Osteoblast (primary cell): ENCODE results near the gene ROBO2. TPM values are rescaled to one million over a fixed set of nuclear protein-coding genes. Genes with fewer than 3 reads are reported as not detected.

Source experiments
- DNase-seq: peaks from one replicate; pipeline ENCODE4 v3.0.0; 2011; ENCODE audit warnings: low spot score, mixed read lengths; ENCODE audit not compliant: insufficient read length; ENCODE audit errors: missing footprints
- H2AFZ ChIP-seq: 2 replicates; pipeline ENCODE4 v1.6.0; 2011; ENCODE audit warnings: mild to moderate bottlenecking, low read length
- H3K27ac ChIP-seq: 2 replicates; pipeline ENCODE4 v1.5.1; 2011; ENCODE audit warnings: mild to moderate bottlenecking, low read depth, low read length, moderate library complexity
- H3K27me3 ChIP-seq: 2 replicates; pipeline ENCODE4 v1.6.0; 2012; ENCODE audit warnings: mild to moderate bottlenecking, control low read depth, inconsistent platforms, low read length, moderate library complexity; ENCODE audit not compliant: insufficient read depth
- H3K36me3 ChIP-seq: 2 replicates; pipeline ENCODE4 v1.5.1; 2011; ENCODE audit warnings: mild to moderate bottlenecking, low read length, control low read depth, moderate library complexity; ENCODE audit not compliant: insufficient read depth
- H3K4me1 ChIP-seq: 2 replicates; pipeline ENCODE4 v1.5.1; 2011; ENCODE audit warnings: mild to moderate bottlenecking, low read length, control low read depth, moderate library complexity; ENCODE audit not compliant: insufficient read depth
- H3K4me2 ChIP-seq: 2 replicates; pipeline ENCODE4 v1.6.0; 2011; ENCODE audit warnings: mild to moderate bottlenecking, low read length; ENCODE audit not compliant: insufficient read depth
- H3K4me3 ChIP-seq: fragments of 200-600 bp; sonication (generic); 3 replicates; pipeline ENCODE4 v1.5.1; 2012; ENCODE audit warnings: mild to moderate bottlenecking, low read length, inconsistent platforms; ENCODE audit not compliant: insufficient read depth
- H3K79me2 ChIP-seq: 2 replicates; pipeline ENCODE4 v1.6.0; 2012; ENCODE audit warnings: mild to moderate bottlenecking, low read length, control low read depth, inconsistent platforms; ENCODE audit not compliant: insufficient read depth
- H3K9me3 ChIP-seq: 2 replicates; pipeline ENCODE4 v1.5.1; 2011; ENCODE audit warnings: low read depth, low read length, control low read depth
- H4K20me1 ChIP-seq: 2 replicates; pipeline ENCODE4 v1.6.0; 2012; ENCODE audit warnings: mild to moderate bottlenecking, low read length, control low read depth; ENCODE audit not compliant: insufficient read depth
- total RNA-seq: library from RNA; depleted of rRNA; stranded (reverse); fragments of >200 nt; gene quantifications from 2 replicates; pipeline ENCODE4 v1.2.3, GENCODE V29; 2012
- TF ChIP-seq, protein P1 (sequence below): IDR thresholded peaks from 2 replicates; pipeline ENCODE4 v1.5.1; 2011; ENCODE audit warnings: mild to moderate bottlenecking, low read depth, low read length, moderate library complexity; ENCODE audit errors: extremely low read depth

Gene ROBO2
- total RNA-seq, 1 donor, result 0.36 TPM

DNA sequence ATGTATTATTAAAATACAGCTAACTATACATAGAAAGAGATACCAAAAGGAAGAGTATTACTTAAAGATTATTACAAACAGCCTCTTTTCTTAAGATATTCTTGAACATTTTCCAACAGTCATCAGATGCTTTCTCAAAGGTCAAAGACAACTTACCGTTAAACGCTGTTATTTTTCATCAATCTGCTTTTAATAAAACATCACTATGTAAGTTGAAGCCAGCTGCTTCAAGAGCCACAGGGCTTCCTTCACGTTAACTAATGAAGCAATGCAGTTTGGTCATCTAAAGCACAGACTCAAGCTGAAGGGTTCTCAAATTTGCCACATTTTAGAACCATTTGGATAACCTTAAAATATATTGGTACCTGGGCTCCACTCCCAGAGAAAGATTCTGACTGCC lies 578.8 kb downstream of the ROBO2 start:
- DNase-seq, result no peak
- H3K4me2 ChIP-seq, result no peak overlapping the region
- TF ChIP-seq, protein P1, sequence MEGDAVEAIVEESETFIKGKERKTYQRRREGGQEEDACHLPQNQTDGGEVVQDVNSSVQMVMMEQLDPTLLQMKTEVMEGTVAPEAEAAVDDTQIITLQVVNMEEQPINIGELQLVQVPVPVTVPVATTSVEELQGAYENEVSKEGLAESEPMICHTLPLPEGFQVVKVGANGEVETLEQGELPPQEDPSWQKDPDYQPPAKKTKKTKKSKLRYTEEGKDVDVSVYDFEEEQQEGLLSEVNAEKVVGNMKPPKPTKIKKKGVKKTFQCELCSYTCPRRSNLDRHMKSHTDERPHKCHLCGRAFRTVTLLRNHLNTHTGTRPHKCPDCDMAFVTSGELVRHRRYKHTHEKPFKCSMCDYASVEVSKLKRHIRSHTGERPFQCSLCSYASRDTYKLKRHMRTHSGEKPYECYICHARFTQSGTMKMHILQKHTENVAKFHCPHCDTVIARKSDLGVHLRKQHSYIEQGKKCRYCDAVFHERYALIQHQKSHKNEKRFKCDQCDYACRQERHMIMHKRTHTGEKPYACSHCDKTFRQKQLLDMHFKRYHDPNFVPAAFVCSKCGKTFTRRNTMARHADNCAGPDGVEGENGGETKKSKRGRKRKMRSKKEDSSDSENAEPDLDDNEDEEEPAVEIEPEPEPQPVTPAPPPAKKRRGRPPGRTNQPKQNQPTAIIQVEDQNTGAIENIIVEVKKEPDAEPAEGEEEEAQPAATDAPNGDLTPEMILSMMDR, result no peak
- no peaks in the 10 kb centered on the region for H3K79me2 ChIP-seq
- peaks cover 6% of the 10 kb centered on the region for H3K9me3 ChIP-seq
- H3K4me3 ChIP-seq, result no peak overlapping the region
- no peaks in the 10 kb centered on the region for H3K36me3 ChIP-seq
- H3K27me3 ChIP-seq, result no peaks in the 10 kb centered on the region
- H4K20me1 ChIP-seq, result no peaks in the 10 kb centered on the region
- no peak overlapping the region for H3K27ac ChIP-seq
- no peaks in the 10 kb centered on the region for H3K4me1 ChIP-seq
- H2AFZ ChIP-seq, result no peak overlapping the region

DNA sequence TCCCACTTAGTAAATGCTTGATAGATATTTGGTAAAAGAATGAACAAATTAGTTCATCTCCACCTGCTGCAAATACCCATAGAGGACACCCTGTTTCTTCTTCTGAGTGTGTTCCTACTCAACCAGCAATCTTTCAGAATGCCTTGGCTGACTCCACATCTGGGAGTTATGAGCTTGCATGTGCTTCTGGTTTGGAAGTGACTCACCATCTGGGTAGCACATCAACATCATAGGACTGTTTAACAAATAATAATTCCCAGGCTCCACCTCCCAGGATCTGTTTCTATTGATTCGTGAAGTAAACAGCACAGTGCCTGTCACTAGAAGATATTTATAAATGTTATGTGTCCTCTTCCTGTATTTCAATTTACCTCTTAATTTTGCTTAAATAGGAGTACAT lies 580.1 kb downstream of the ROBO2 start:
- no peaks in the 10 kb centered on the region for H3K27me3 ChIP-seq
- no peak overlapping the region for H3K4me3 ChIP-seq
- H3K4me1 ChIP-seq, result no peaks in the 10 kb centered on the region
- DNase-seq, result no peak
- TF ChIP-seq, protein P1, result no peak
- H3K36me3 ChIP-seq, result no peaks in the 10 kb centered on the region
- no peak overlapping the region for H3K4me2 ChIP-seq
- no peak overlapping the region for H2AFZ ChIP-seq
- H4K20me1 ChIP-seq, result no peaks in the 10 kb centered on the region
- H3K9me3 ChIP-seq, result peaks cover 6% of the 10 kb centered on the region
- no peak overlapping the region for H3K27ac ChIP-seq
- H3K79me2 ChIP-seq, result no peaks in the 10 kb centered on the region

DNA sequence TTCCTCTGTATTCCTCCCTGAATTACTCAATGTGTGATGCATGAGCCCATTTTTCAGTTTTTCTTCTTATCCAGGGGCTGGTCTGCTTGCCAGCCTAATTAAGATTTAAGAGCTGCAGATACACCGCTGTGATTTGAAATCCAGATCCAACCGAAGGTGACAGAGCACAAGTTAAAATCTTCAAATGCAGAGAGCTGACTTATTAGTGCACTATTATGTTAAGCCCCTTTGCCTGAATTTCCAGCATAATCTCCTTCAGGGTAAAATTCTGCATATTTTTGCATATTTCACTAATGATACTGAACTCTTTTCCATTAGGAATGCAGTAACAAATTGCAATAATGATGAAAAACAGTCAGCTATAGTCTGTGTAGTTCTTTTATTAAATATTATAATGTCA lies 583.6 kb downstream of the ROBO2 start:
- Histone ChIP-seq H3K4me2 (no peak overlapping the region), H4K20me1 (no peaks in the 10 kb centered on the region), H3K27ac (no peak overlapping the region), H3K79me2 (no peaks in the 10 kb centered on the region), H3K4me3 (no peak overlapping the region), H2AFZ (no peak overlapping the region), H3K4me1 (no peaks in the 10 kb centered on the region), H3K27me3 (no peaks in the 10 kb centered on the region), H3K9me3 (peaks cover 3% of the 10 kb centered on the region), H3K36me3 (no peaks in the 10 kb centered on the region)
- no peak for DNase-seq
- TF ChIP-seq, protein P1, result no peak

DNA sequence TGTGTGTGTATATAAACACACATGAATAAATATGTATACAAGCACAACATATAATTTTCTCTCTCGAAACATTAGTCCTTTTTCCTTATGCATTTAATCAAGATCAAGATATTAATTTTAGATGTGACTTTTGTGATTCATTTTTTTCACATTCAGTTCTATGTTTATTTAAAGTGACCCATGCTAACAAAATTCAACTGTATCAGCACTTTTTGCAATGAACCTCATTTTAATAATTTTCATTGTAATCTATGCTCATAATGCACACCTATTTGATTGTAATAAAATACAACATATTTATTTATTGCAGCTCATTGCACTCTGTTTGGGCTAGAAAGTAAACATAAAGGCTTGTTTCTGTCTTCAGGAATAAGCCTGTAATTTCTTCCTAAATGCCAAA lies 586.3 kb downstream of the ROBO2 start:
- no peaks in the 10 kb centered on the region for H3K79me2 ChIP-seq
- no peaks in the 10 kb centered on the region for H3K4me1 ChIP-seq
- no peaks in the 10 kb centered on the region for H4K20me1 ChIP-seq
- DNase-seq, result no peak
- H2AFZ ChIP-seq, result no peak overlapping the region
- TF ChIP-seq, protein P1, result no peak
- no peaks in the 10 kb centered on the region for H3K9me3 ChIP-seq
- no peak overlapping the region for H3K4me2 ChIP-seq
- no peak overlapping the region for H3K4me3 ChIP-seq
- H3K36me3 ChIP-seq, result no peaks in the 10 kb centered on the region
- no peak overlapping the region for H3K27ac ChIP-seq
- no peaks in the 10 kb centered on the region for H3K27me3 ChIP-seq
